ENCODE results near the gene MRPL54. TPM values are rescaled to one million over a fixed set of nuclear protein-coding genes. Genes with fewer than 3 reads are reported as not detected.
A peak's percentile ranks its signal among the peaks of the same experiment; 100 is the strongest.

Gene MRPL54
- polyA plus RNA-seq (ENCODE audit: insufficient read length in 4 of 4): 10 to 100 TPM; 25.2 to 41.8 (median 31.3) TPM

GRCh38 chr19:3762501-3763459 lies at the start of gene MRPL54:
Gene MRPL54, plus strand, starts transcription at chr19:3762682. Its CDS starts 19 bp downstream, at chr19:3762701.
- peak; percentile 98 to 100 (median 98) for DNase-seq (ENCODE audit: low read depth in 4 of 4, low spot score in 3 of 4)

- DNase-seq (ENCODE audit: low read depth in 4 of 4, low spot score in 3 of 4): no peak
These were observed 46.3 kb upstream of the MRPL54 start for GRCh38 chr19:3716147-3716668.

- no peak for DNase-seq (ENCODE audit: low read depth in 4 of 4, low spot score in 3 of 4)
These were observed 42.6 kb upstream of the MRPL54 start for GRCh38 chr19:3719868-3720267.

GRCh38 chr19:3720349-3720917 lies 42.0 kb upstream of the MRPL54 start:
- DNase-seq (ENCODE audit: low read depth in 4 of 4, low spot score in 3 of 4): no peak

- DNase-seq (ENCODE audit: low read depth in 4 of 4, low spot score in 3 of 4): peak; percentile 62 to 77 (median 71)
These were observed 41.2 kb upstream of the MRPL54 start for GRCh38 chr19:3721131-3721886.

- DNase-seq (ENCODE audit: low read depth in 4 of 4, low spot score in 3 of 4): no peak
These were observed 40.5 kb upstream of the MRPL54 start for GRCh38 chr19:3721887-3722442.

GRCh38 chr19:3722443-3723109 lies 39.9 kb upstream of the MRPL54 start:
- no peak for DNase-seq (ENCODE audit: low read depth in 4 of 4, low spot score in 3 of 4)

- no peak for DNase-seq (ENCODE audit: low read depth in 4 of 4, low spot score in 3 of 4)
These were observed 39.4 kb upstream of the MRPL54 start for GRCh38 chr19:3723110-3723488.

GRCh38 chr19:3723883-3724282 lies 38.6 kb upstream of the MRPL54 start:
- no peak for DNase-seq (ENCODE audit: low read depth in 4 of 4, low spot score in 3 of 4)

- DNase-seq (ENCODE audit: low read depth in 4 of 4, low spot score in 3 of 4): no peak
These were observed 37.4 kb upstream of the MRPL54 start for GRCh38 chr19:3725121-3725520.

GRCh38 chr19:3725640-3726310 lies 36.7 kb upstream of the MRPL54 start:
- DNase-seq (ENCODE audit: low read depth in 4 of 4, low spot score in 3 of 4): peak in 1 of 4 donors; percentile 64

- DNase-seq (ENCODE audit: low read depth in 4 of 4, low spot score in 3 of 4): no peak
These were observed 32.0 kb upstream of the MRPL54 start for GRCh38 chr19:3730457-3730958.

- no peak for DNase-seq (ENCODE audit: low read depth in 4 of 4, low spot score in 3 of 4)
These were observed 30.4 kb upstream of the MRPL54 start for GRCh38 chr19:3732108-3732507.

GRCh38 chr19:3733549-3734309 lies 28.8 kb upstream of the MRPL54 start:
- no peak for DNase-seq (ENCODE audit: low read depth in 4 of 4, low spot score in 3 of 4)

- DNase-seq (ENCODE audit: low read depth in 4 of 4, low spot score in 3 of 4): no peak
These were observed 28.2 kb upstream of the MRPL54 start for GRCh38 chr19:3734310-3734600.

GRCh38 chr19:3736106-3736724 lies 26.3 kb upstream of the MRPL54 start:
- no peak for DNase-seq (ENCODE audit: low read depth in 4 of 4, low spot score in 3 of 4)

GRCh38 chr19:3737487-3738205 lies 24.8 kb upstream of the MRPL54 start:
- no peak for DNase-seq (ENCODE audit: low read depth in 4 of 4, low spot score in 3 of 4)

Data from left renal pelvis (tissue), 4 donors.